Measurements from ENCODE around the gene JAZF1. TPM values are rescaled to one million over a fixed set of nuclear protein-coding genes. Genes with fewer than 3 reads are reported as not detected.

The JAZF1 gene
- total RNA-seq, 1 experiment from 2014 or later: 1.5 TPM

DNA sequence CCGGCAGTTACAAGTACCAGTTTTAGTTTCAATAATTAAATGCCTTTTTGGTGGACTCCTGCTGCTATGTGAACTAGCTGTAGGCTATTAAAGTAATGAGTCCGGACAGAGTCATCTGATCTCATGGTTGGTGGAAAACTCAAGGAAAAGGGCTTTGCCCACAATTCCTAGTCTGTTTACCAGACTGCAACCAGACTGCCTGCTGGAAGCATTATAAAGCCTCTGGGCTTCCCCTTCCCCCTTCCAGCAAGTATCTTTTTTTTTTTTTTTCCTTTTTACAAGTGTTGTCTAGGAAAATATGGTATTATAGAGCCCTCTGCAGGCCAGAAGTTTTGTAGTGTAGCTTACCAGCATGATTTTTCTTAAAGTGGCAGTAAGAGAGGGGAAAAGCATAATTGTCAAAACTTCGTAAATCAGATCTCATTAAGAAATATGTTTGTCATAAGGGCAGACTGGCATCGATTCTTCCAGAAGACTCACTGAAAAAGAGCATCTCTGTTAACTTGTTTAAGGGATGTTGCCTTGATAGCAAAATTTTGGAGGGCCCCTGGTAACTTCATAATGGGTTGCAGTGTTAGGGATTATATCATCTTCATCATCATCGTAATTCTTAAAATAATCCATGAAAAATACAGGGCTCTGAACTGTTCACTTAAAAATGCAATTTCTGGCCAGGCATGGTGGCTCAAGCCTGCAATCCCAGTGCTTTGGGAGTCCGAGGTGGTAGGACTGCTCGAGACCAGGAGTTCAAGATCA lies 259.3 kb downstream of the JAZF1 start:
- ChIA-PET CTCF (interaction anchor here (0.5 to 1.0 kb wide), 6 partner anchors 195 to 725 kb away, joined by 3 to 11 read pairs (median 5); no protein-coding TSS in a partner anchor), POLR2A (ENCODE audit: low non-redundant PET) (no interaction called here)
- intact Hi-C loops (cut with micrococcal nuclease; ENCODE audit: unreplicated experiment): loop anchor here (2.0 to 10.0 kb wide), 2 partner anchors 346 to 724 kb away; no protein-coding TSS in a partner anchor
- H3K4me3 ChIP-seq (ENCODE audit: low read depth, low read length, poor library complexity, severe bottlenecking): no peak overlapping the region
- H3K9me3 ChIP-seq (ENCODE audit: low read depth, low read length, poor library complexity, severe bottlenecking): no peaks in the 10 kb centered on the region
- TF ChIP-seq, protein P1, sequence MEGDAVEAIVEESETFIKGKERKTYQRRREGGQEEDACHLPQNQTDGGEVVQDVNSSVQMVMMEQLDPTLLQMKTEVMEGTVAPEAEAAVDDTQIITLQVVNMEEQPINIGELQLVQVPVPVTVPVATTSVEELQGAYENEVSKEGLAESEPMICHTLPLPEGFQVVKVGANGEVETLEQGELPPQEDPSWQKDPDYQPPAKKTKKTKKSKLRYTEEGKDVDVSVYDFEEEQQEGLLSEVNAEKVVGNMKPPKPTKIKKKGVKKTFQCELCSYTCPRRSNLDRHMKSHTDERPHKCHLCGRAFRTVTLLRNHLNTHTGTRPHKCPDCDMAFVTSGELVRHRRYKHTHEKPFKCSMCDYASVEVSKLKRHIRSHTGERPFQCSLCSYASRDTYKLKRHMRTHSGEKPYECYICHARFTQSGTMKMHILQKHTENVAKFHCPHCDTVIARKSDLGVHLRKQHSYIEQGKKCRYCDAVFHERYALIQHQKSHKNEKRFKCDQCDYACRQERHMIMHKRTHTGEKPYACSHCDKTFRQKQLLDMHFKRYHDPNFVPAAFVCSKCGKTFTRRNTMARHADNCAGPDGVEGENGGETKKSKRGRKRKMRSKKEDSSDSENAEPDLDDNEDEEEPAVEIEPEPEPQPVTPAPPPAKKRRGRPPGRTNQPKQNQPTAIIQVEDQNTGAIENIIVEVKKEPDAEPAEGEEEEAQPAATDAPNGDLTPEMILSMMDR (conservative IDR thresholded peaks at IDR 0.05; ENCODE audit: low read depth, low read length): peak; percentile 72
- no peak for TF ChIP-seq EZH2 (IDR thresholded peaks at IDR 0.05; ENCODE audit: borderline replicate concordance, low read depth, low read length, poor library complexity, severe bottlenecking)
- no peak overlapping the region for H3K27ac ChIP-seq (ENCODE audit: low read depth, low read length, poor library complexity, severe bottlenecking)
- peaks cover 78% of the 10 kb centered on the region for H3K27me3 ChIP-seq (replicated peaks; ENCODE audit: insufficient read depth, low read depth, low read length, poor library complexity)
- no TSS peak for BruUV-seq (replicated peaks)
- DNase-seq (ENCODE audit: low spot score): peak; percentile 83
- H3K4me1 ChIP-seq (ENCODE audit: insufficient read depth, low read length, poor library complexity, severe bottlenecking): peaks cover 3% of the 10 kb centered on the region
- H3K36me3 ChIP-seq (ENCODE audit: insufficient read depth, low read length, poor library complexity, severe bottlenecking): no peaks in the 10 kb centered on the region

DNA sequence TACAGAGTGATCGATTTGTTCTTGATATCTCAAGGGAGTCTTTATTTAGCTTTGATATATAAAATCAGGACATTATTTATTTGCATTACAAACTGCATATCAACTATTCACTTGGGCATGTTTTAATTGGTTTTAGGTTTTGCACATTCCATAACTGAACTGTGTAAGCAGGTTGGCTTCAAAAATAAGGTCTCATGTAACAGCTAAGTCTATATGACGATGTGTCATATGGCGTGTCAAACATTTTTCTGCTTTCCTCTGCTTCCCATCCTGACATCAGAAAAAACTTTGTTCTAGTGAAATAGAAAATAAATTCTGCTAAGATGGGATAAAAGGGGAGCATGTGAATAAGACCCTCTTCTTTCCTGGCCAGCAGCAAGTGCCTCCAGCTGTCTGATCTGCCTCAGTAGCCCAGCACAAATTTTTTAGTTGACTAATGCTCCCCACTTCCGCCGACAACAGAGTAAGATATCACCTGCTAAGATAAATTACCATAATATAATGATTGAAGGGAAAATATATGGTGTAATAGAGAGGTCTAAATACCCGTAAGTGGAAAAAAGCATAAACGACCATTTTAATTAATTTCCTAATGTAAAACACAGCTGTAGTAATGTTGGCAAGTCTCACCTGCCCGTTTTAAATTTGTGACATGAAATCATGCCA lies 260.2 kb downstream of the JAZF1 start:
- CTCF ChIA-PET: interaction anchor here (1.0 kb wide), 1 partner anchor 724 kb away, joined by 11 read pairs; no protein-coding TSS in a partner anchor
- TF ChIP-seq, protein P1 (conservative IDR thresholded peaks at IDR 0.05; ENCODE audit: low read depth, low read length): no peak
- no peak for TF ChIP-seq EZH2 (IDR thresholded peaks at IDR 0.05; ENCODE audit: borderline replicate concordance, low read depth, low read length, poor library complexity, severe bottlenecking)
- BruUV-seq (replicated peaks): no TSS peak
- H3K27me3 ChIP-seq (replicated peaks; ENCODE audit: insufficient read depth, low read depth, low read length, poor library complexity): peaks cover 78% of the 10 kb centered on the region
- intact Hi-C loops (cut with micrococcal nuclease; ENCODE audit: unreplicated experiment): loop anchor here (2.0 to 10.0 kb wide), 2 partner anchors 346 to 724 kb away; no protein-coding TSS in a partner anchor
- H3K27ac ChIP-seq (ENCODE audit: low read depth, low read length, poor library complexity, severe bottlenecking): no peak overlapping the region
- no peaks in the 10 kb centered on the region for H3K36me3 ChIP-seq (ENCODE audit: insufficient read depth, low read length, poor library complexity, severe bottlenecking)
- H3K4me3 ChIP-seq (ENCODE audit: low read depth, low read length, poor library complexity, severe bottlenecking): no peak overlapping the region
- no peak for DNase-seq (ENCODE audit: low spot score)
- H3K4me1 ChIP-seq (ENCODE audit: insufficient read depth, low read length, poor library complexity, severe bottlenecking): peaks cover 3% of the 10 kb centered on the region
- no peaks in the 10 kb centered on the region for H3K9me3 ChIP-seq (ENCODE audit: low read depth, low read length, poor library complexity, severe bottlenecking)
- POLR2A ChIA-PET (ENCODE audit: low non-redundant PET): interaction anchor here (0.7 kb wide), 1 partner anchor 12 kb away, joined by 3 read pairs; no protein-coding TSS in a partner anchor

DNA sequence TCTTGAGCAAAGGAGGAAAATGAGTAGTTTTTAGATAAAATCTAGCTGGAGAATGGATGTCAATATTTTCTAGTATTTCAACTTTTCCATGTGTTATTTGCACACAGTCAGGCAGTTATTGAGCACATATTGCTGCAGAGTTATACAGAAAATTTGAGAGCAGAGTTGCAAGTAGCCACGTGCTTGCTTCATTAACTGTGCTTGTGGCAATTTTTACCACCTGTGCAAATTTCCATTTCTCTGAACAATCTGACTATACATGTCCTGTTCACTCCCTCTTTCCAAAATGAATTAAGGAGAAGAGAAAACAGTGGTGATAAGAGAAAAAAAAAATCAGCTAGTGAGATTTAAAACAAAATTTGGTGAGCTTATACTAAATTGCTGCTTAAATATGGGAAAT lies 262.1 kb downstream of the JAZF1 start:
- CTCF ChIA-PET: no interaction called here
- no peak for DNase-seq (ENCODE audit: low spot score)
- no TSS peak for BruUV-seq (replicated peaks)
- Histone ChIP-seq H3K36me3 (ENCODE audit: insufficient read depth, low read length, poor library complexity, severe bottlenecking) (no peaks in the 10 kb centered on the region), H3K27me3 (replicated peaks; ENCODE audit: insufficient read depth, low read depth, low read length, poor library complexity) (peaks cover 76% of the 10 kb centered on the region), H3K27ac (ENCODE audit: low read depth, low read length, poor library complexity, severe bottlenecking) (no peak overlapping the region), H3K9me3 (ENCODE audit: low read depth, low read length, poor library complexity, severe bottlenecking) (no peaks in the 10 kb centered on the region), H3K4me1 (ENCODE audit: insufficient read depth, low read length, poor library complexity, severe bottlenecking) (peaks cover 3% of the 10 kb centered on the region), H3K4me3 (ENCODE audit: low read depth, low read length, poor library complexity, severe bottlenecking) (no peak overlapping the region)
- POLR2A ChIA-PET (ENCODE audit: low non-redundant PET): no interaction called here
- intact Hi-C loops (cut with micrococcal nuclease; ENCODE audit: unreplicated experiment): no loop called here
- TF ChIP-seq EZH2 (IDR thresholded peaks at IDR 0.05; ENCODE audit: borderline replicate concordance, low read depth, low read length, poor library complexity, severe bottlenecking): no peak
- TF ChIP-seq, protein P1 (conservative IDR thresholded peaks at IDR 0.05; ENCODE audit: low read depth, low read length): no peak
